Gastrocnemius medialis (tissue), 4 donors: ENCODE results near the gene ZNF202. TPM values are rescaled to one million over a fixed set of nuclear protein-coding genes. Genes with fewer than 3 reads are reported as not detected.

Source experiments
- ATAC-seq, 2 donors: fragments of 150-250 bp; one replicate each; pipeline ENCODE4 v1.9.1; 2016
- DNase-seq, 2 donors: peaks; one replicate each; pipeline ENCODE4 v3.0.0-alpha.2; 2019
- H3K27ac ChIP-seq, 4 donors: fragments of 200-600 bp; sonication (generic); 1 replicate in 1 of 4; 2 replicates in 3 of 4; pipeline ENCODE4 v1.5.1; 2016 to 2018; ENCODE audit warnings: mild to moderate bottlenecking in 2 of 4, moderate library complexity in 1 of 4
- H3K27me3 ChIP-seq, 3 donors: fragments of 200-600 bp; sonication (generic) in 2 of 3; 1 replicate in 1 of 3; 2 replicates in 2 of 3; pipeline versions ENCODE4 v1.5.1 to v1.6.0; 2016 to 2019; ENCODE audit warnings: mild to moderate bottlenecking in 1 of 3, moderate library complexity in 1 of 3
- H3K36me3 ChIP-seq, 2 donors: fragments of 200-600 bp; sonication (generic) in 1 of 2; one replicate each; pipeline ENCODE4 v1.5.1; 2017 to 2018
- H3K4me1 ChIP-seq, 2 donors: fragments of 200-600 bp; sonication (generic) in 1 of 2; one replicate each; pipeline ENCODE4 v1.5.1; 2016 to 2017; ENCODE audit warnings: mild to moderate bottlenecking in 2 of 2
- H3K4me3 ChIP-seq, 4 donors: fragments of 200-600 bp; sonication (generic) in 3 of 4; 1 replicate in 1 of 4; 2 replicates in 3 of 4; pipeline ENCODE4 v1.5.1; 2016 to 2019; ENCODE audit warnings: mild to moderate bottlenecking in 2 of 4
- H3K9me3 ChIP-seq, 3 donors: fragments of 200-600 bp; sonication (generic) in 2 of 3; 1 replicate in 1 of 3; 2 replicates in 2 of 3; pipeline ENCODE4 v1.5.1; 2016 to 2019
- CTCF ChIP-seq, 5 experiments: fragments of 450-650 bp in 3 of 5; fragments of 200-600 bp in 2 of 5; sonication (generic) in 2 of 5; IDR thresholded peaks in 4 of 5; conservative IDR thresholded peaks in 1 of 5; 1 replicate in 4 of 5; 2 replicates in 1 of 5; pipeline ENCODE4 v1.5.1; 2016 to 2019; ENCODE audit warnings: antibody characterized with exemption in 5 of 5, mild to moderate bottlenecking in 3 of 5, moderate library complexity in 3 of 5
- POLR2A ChIP-seq, 2 donors: fragments of 450-650 bp; IDR thresholded peaks; one replicate each; pipeline ENCODE4 v1.6.1; 2017; ENCODE audit warnings: antibody characterized with exemption in 2 of 2, mild to moderate bottlenecking in 2 of 2, moderate library complexity in 2 of 2
- in situ Hi-C, 4 donors: fragments of 200-750 bp; cut with MboI; loops; one replicate each; pipeline versions ENCODE4 v1.15.0 to v1.8.0; 2017; ENCODE audit warnings: low sequenced_read_pairs in 4 of 4
- intact Hi-C: fragments of 100-400 bp; cut with DNase I; formaldehyde crosslinking; loops from one replicate; pipeline ENCODE4 v1.15.1; 2023; ENCODE audit warnings: low total_unique reads
- total RNA-seq, 4 donors: library from RNA; depleted of rRNA; stranded (reverse); fragments of >200 nt; gene quantifications; one replicate each; pipeline versions ENCODE4 v1.1.0 to v1.2.3, GENCODE V29; 2016

ZNF202 gene
- total RNA-seq, 4 donors from 2014 or later, result 3.9 to 11.4 (median 5.3) TPM

GRCh38 chr11:123775289-123775688, 33.8 kb upstream of the ZNF202 start:
- no peak for ATAC-seq
- no peak overlapping the region for H3K27ac ChIP-seq
- H3K4me1 ChIP-seq, result no peaks in the 10 kb centered on the region
- H3K4me3 ChIP-seq, result no peak overlapping the region
- no peak for TF ChIP-seq CTCF (IDR thresholded peaks at IDR 0.05 in 4 of 5, conservative IDR thresholded peaks at IDR 0.05 in 1 of 5)
- intact Hi-C loops (no loop called here), in situ Hi-C loops (no loop called here)
- no peaks in the 10 kb centered on the region for H3K9me3 ChIP-seq
- no peak for DNase-seq
- H3K27me3 ChIP-seq, result no peaks in the 10 kb centered on the region
- no peaks in the 10 kb centered on the region for H3K36me3 ChIP-seq

GRCh38 chr11:123773959-123774358, 32.5 kb upstream of the ZNF202 start:
- Histone ChIP-seq H3K27me3 (no peaks in the 10 kb centered on the region), H3K9me3 (no peaks in the 10 kb centered on the region), H3K4me1 (no peaks in the 10 kb centered on the region), H3K36me3 (no peaks in the 10 kb centered on the region), H3K27ac (no peak overlapping the region), H3K4me3 (no peak overlapping the region)
- TF ChIP-seq POLR2A (IDR thresholded peaks at IDR 0.05) (no peak), CTCF (IDR thresholded peaks at IDR 0.05 in 4 of 5, conservative IDR thresholded peaks at IDR 0.05 in 1 of 5) (no peak)
- ATAC-seq (no peak), DNase-seq (no peak)
- intact Hi-C loops, result no loop called here
- in situ Hi-C loops, result no loop called here

- no peak for TF ChIP-seq CTCF (IDR thresholded peaks at IDR 0.05 in 4 of 5, conservative IDR thresholded peaks at IDR 0.05 in 1 of 5)
- no peak for TF ChIP-seq POLR2A (IDR thresholded peaks at IDR 0.05)
Measured at GRCh38 chr11:123773026-123773425, 31.6 kb upstream of the ZNF202 start.

GRCh38 chr11:123771664-123772063, 30.2 kb upstream of the ZNF202 start:
- DNase-seq (no peak), ATAC-seq (no peak)
- no peaks in the 10 kb centered on the region for H3K36me3 ChIP-seq
- H3K9me3 ChIP-seq, result no peaks in the 10 kb centered on the region
- intact Hi-C loops (no loop called here), in situ Hi-C loops (no loop called here)
- no peaks in the 10 kb centered on the region for H3K27me3 ChIP-seq
- TF ChIP-seq CTCF (IDR thresholded peaks at IDR 0.05 in 4 of 5, conservative IDR thresholded peaks at IDR 0.05 in 1 of 5), result no peak
- TF ChIP-seq POLR2A (IDR thresholded peaks at IDR 0.05), result no peak
- H3K27ac ChIP-seq, result no peak overlapping the region
- H3K4me1 ChIP-seq, result no peaks in the 10 kb centered on the region
- no peak overlapping the region for H3K4me3 ChIP-seq

More at GRCh38 chr11:123773026-123773425, 31.6 kb upstream of the ZNF202 start:
- intact Hi-C loops (no loop called here), in situ Hi-C loops (no loop called here)
- H3K27me3 ChIP-seq, result no peaks in the 10 kb centered on the region
- no peak for ATAC-seq
- DNase-seq, result no peak
- H3K4me1 ChIP-seq, result no peaks in the 10 kb centered on the region
- no peak overlapping the region for H3K27ac ChIP-seq
- H3K4me3 ChIP-seq, result no peak overlapping the region
- H3K9me3 ChIP-seq, result no peaks in the 10 kb centered on the region
- no peaks in the 10 kb centered on the region for H3K36me3 ChIP-seq

- no peak overlapping the region for H3K27ac ChIP-seq
- intact Hi-C loops, result no loop called here
- ATAC-seq (no peak), DNase-seq (no peak)
- no peaks in the 10 kb centered on the region for H3K4me1 ChIP-seq
- no peaks in the 10 kb centered on the region for H3K36me3 ChIP-seq
- no peaks in the 10 kb centered on the region for H3K9me3 ChIP-seq
- no peak overlapping the region for H3K4me3 ChIP-seq
- TF ChIP-seq CTCF (IDR thresholded peaks at IDR 0.05 in 4 of 5, conservative IDR thresholded peaks at IDR 0.05 in 1 of 5) (no peak), POLR2A (IDR thresholded peaks at IDR 0.05) (no peak)
- in situ Hi-C loops, result no loop called here
- no peaks in the 10 kb centered on the region for H3K27me3 ChIP-seq
Measured at GRCh38 chr11:123770712-123771111, 29.3 kb upstream of the ZNF202 start.
